H54 (cell line): Measurements from ENCODE around the gene PDE4B.
A peak's percentile ranks its signal among the peaks of the same experiment; 100 is the strongest.

Experiments
- DNase-seq: peaks from one replicate; pipeline ENCODE4 v3.0.0; 2011; ENCODE audit warnings: low spot score, mixed read lengths; ENCODE audit not compliant: insufficient read length
- FAIRE-seq: peaks from 3 replicates; lab custom pipeline; 2011; peaks lifted over from hg19 to GRCh38; lab: Jason Lieb, UNC
- POLR2A ChIP-seq: IDR thresholded peaks from 2 replicates; pipeline ENCODE4 v1.6.1; 2011; ENCODE audit warnings: low read depth, mild to moderate bottlenecking, low read length

Gene PDE4B

DNA sequence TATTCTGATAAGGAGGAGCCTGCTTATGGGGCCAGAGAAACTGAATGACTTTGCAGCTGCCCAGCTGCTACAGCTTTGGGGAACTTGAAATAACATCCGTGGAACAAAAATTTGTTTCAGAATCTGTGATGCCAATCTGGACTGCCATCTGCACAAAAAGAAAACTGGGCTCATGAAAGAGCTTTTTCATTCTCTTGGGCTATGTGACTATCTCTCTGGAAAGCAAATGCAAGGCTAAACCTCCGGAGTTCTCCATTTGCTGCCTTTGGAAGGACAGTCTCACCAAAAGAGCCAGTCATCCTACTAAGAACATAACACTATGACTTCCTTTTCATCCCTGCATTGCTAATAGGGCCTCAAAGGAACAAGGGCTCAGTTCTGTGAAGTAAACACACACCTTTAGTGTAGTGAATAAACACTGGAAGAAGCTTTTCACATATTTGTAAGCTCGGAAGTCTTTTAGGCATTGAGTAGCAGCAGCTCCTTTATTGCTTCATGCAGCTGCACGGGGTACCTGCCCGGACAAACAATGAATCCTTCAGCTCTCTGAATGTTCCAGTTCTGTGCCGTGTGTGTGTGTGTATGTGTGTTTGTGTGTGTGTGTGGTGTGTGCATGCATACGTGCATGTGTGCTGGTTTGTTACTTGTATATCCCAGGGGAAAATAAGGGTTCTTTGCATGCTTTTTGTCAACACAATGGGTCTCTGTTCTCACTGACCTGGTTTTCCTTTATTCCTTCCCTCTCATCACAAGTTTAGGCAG, 485.7 kb downstream of the PDE4B start:
- DNase-seq, result no peak
- no peak for FAIRE-seq
- TF ChIP-seq POLR2A, result no peak

- TF ChIP-seq POLR2A, result no peak
- DNase-seq (no peak), FAIRE-seq (no peak)
These were observed 489.1 kb downstream of the PDE4B start for GRCh38 chr1:66281808-66282207.

DNA sequence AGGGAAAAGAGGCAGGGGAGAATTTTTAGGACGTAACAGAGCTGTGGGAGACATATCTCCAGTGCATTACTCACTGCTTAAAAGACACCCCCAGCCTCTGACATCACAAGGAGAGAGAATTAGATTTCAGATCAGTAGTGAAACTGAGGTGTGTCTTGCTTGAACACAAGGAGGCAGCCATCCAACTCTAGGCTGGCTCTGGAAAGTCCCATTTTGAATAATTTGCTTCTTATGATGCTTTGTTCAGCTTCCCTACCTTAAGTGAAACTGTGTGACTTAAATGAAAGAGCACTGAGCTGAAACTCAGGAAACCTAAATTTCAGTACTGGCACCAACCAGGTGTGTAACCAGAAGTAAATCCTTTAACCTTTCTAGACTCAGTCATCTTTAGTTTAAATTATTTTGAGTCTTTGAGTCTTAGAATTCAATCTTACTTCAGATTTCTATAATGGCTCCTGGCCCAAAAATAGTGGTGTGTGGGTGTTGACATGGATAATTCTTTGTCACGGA, 489.7 kb downstream of the PDE4B start:
- TF ChIP-seq POLR2A, result no peak
- DNase-seq (no peak), FAIRE-seq (peak; percentile 88)

- no peak for FAIRE-seq
- TF ChIP-seq POLR2A, result no peak
- no peak for DNase-seq
These were observed 490.4 kb downstream of the PDE4B start for GRCh38 chr1:66282891-66283621.

DNA sequence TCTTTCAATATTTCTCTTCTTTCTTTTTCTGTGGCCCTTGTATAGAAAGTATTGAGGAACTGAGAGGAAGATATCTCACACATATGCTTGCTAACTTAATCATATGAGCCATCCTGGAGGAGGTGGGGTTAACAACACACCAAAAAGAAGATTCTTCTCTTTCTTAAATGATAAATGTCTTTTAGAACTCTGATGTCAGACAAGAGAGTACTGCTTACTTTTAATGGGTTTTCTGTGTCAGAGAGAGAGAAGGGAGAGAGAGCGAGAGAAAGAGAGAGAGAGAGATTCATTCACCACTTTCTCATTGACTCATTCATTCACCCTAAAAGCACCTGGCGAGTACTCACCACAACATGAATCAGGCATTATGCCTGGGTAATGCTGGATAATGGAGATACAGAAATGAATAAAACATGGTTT, 490.9 kb downstream of the PDE4B start:
- TF ChIP-seq POLR2A, result no peak
- DNase-seq, result no peak
- peak; percentile 50 for FAIRE-seq

DNA sequence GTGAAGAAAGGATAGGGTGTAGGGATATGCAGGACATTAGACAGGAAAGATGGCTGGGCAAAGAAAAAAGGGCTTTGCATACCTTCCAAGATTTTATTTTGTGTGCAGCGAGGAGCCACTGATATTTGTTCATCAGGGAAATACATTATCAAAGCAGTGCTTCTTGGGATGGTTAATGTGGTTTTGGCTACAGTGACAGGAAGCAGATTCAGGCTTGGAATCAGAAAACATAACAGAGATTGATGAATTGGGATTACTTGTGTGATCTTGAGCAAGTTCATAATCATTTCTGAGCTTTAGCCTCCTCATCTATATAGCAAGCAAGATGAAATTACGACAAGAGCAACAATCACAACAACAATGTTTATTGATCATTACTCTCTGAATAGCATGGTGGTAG, 492.1 kb downstream of the PDE4B start:
- FAIRE-seq (no peak), DNase-seq (no peak)
- no peak for TF ChIP-seq POLR2A

DNA sequence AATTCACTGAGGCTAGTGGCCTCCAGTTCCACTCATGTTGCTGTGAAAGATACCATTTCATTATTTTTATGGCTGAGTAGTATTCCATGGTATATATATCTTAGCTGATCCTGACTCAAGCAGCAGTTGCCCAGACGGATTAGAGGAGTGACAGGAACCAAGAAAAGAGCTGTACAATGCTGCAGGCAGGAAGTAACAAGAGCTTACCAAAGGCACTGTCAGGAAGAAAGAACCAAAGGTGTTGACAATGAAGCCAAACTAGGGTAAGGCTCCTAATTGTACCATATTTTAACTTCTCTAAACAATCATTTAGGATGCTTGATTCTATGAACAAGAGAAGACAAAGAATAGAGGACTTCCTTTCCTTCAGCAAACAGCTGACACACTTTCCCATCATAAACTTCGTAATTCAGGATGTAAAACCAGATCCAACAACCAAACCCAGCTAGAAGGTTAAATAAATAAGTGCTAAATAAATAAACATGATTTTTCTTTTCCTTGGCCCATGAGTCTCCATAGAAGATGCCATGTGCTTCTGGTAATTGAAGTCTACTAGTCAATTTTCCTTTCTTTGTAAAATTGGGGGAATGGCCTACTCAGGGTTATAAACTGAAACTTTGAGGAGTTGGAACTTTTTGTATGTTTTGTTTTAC, 493.0 kb downstream of the PDE4B start:
- no peak for FAIRE-seq

DNA sequence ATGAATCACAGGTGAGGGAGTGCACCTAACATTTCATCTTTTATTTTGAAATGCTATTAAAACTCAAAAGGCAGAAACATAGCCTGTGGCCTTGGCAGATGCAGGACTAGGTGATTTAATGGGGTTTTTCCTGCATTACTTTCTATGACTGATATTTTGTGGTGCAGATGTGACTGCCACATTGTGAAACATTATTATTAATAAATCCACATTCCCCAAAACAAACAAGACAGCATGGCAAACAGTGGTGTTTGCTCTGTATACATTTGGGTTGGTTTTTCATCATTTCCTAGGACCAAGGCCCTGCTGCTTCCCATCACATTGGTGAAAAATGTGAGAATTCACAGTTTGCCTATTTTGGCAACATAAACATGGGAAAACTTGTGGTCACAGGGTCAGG, 493.6 kb downstream of the PDE4B start:
- TF ChIP-seq POLR2A, result no peak
- DNase-seq (no peak), FAIRE-seq (no peak)

More for the DNA sequence above, 493.0 kb downstream of the PDE4B start:
- DNase-seq, result no peak
- no peak for TF ChIP-seq POLR2A

DNA sequence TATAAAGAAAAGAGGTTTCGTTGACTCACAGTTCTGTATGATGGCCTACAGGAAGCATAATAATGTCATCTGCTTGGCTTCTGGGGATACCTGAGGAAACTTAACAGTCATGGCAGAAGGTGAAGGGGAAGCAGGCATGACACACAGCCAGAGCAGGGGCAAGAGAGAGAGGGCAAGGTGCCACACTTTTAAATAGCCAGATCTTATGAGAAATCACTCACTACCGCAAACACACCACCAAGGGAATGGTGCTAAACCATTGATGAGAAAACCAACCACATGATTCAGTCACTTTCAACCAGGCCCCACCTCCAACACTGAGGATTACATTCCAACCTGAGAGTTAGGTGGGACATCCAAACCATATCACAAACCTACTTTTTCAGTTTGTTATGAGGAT, 495.4 kb downstream of the PDE4B start:
- TF ChIP-seq POLR2A, result no peak
- FAIRE-seq (no peak), DNase-seq (no peak)

GRCh38 chr1:66290761-66291530, 498.3 kb downstream of the PDE4B start:
- DNase-seq (no peak), FAIRE-seq (no peak)
- TF ChIP-seq POLR2A, result no peak

- FAIRE-seq (no peak), DNase-seq (no peak)
- no peak for TF ChIP-seq POLR2A
These were observed 498.8 kb downstream of the PDE4B start for GRCh38 chr1:66291531-66291864.

- TF ChIP-seq POLR2A, result no peak
- DNase-seq (no peak), FAIRE-seq (no peak)
These were observed 499.6 kb downstream of the PDE4B start for GRCh38 chr1:66292305-66292704.

- TF ChIP-seq POLR2A, result no peak
- DNase-seq, result no peak
- no peak for FAIRE-seq
These were observed 500.2 kb downstream of the PDE4B start for GRCh38 chr1:66292944-66293343.
